GM06990 (cell line): ENCODE results near the gene SHC2.

ENCODE experiments used
- DNase-seq: peaks from one replicate; pipeline ENCODE4 v3.0.0-alpha.2; 2011; ENCODE audit not compliant: insufficient read length; ENCODE audit errors: extremely low read depth
- H3K27me3 ChIP-seq: replicated peaks from 2 replicates; pipeline ENCODE4 v1.6.0; 2011; ENCODE audit warnings: low read length; ENCODE audit not compliant: control insufficient read depth, insufficient read depth
- H3K36me3 ChIP-seq: 2 replicates; pipeline ENCODE4 v1.5.1; 2011; ENCODE audit warnings: low read length; ENCODE audit not compliant: control insufficient read depth, insufficient read depth
- H3K4me3 ChIP-seq: replicated peaks from 2 replicates; pipeline ENCODE4 v1.5.1; 2011; ENCODE audit warnings: low read depth, mild to moderate bottlenecking, control low read depth, low read length
- TF ChIP-seq, protein P1 (sequence below): IDR thresholded peaks from 2 replicates; pipeline ENCODE4 v1.5.1; 2011; ENCODE audit warnings: low read length, control low read depth, mild to moderate bottlenecking, inconsistent platforms; ENCODE audit not compliant: insufficient read depth, poor library complexity, severe bottlenecking

The SHC2 gene

DNA sequence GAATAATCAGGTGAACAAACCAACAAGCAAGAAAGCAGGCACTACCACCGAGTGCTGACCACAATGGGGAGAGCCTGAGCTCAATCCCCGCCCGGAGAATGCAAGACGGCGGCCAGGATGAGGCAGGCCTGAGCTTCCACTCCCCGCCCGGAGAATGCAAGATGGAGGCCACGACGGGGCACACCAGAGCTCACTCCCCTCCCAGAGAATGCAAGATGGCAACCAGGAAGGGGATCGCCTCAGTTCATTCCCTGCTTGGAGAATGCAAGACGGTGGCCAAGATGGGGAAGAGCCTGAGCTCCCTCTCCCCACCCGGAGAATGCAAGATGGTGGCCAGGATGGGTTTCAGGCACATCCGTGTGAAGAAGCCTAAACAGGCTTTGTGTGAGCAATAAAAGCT lies 91.6 kb downstream of the SHC2 start:
- no peak for DNase-seq
- TF ChIP-seq, protein P1, sequence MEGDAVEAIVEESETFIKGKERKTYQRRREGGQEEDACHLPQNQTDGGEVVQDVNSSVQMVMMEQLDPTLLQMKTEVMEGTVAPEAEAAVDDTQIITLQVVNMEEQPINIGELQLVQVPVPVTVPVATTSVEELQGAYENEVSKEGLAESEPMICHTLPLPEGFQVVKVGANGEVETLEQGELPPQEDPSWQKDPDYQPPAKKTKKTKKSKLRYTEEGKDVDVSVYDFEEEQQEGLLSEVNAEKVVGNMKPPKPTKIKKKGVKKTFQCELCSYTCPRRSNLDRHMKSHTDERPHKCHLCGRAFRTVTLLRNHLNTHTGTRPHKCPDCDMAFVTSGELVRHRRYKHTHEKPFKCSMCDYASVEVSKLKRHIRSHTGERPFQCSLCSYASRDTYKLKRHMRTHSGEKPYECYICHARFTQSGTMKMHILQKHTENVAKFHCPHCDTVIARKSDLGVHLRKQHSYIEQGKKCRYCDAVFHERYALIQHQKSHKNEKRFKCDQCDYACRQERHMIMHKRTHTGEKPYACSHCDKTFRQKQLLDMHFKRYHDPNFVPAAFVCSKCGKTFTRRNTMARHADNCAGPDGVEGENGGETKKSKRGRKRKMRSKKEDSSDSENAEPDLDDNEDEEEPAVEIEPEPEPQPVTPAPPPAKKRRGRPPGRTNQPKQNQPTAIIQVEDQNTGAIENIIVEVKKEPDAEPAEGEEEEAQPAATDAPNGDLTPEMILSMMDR: no peak
- Histone ChIP-seq H3K36me3 (no peaks in the 10 kb centered on the region), H3K27me3 (no peaks in the 10 kb centered on the region), H3K4me3 (no peak overlapping the region)

DNA sequence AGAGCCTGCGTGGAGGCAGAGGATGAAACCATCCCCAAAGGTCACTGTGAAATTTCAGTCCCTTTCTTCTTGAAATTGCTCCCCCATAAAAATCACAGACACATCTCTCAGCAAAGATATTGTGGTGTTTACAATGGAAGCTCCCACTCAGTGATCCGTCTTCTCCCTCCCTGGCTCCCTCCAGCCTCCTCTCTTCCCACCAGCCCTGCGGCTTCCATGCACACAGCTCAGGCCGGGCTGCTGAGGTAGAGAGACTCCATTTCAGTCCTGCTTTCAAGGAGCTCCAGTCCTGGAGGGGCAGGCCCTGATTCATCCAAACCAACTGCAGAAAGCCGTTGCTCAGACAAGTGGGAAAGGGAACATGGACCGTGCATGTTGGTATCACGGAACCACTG lies 92.2 kb downstream of the SHC2 start:
- TF ChIP-seq, protein P1: no peak
- no peaks in the 10 kb centered on the region for H3K27me3 ChIP-seq
- H3K4me3 ChIP-seq: no peak overlapping the region
- H3K36me3 ChIP-seq: no peaks in the 10 kb centered on the region
- no peak for DNase-seq

DNA sequence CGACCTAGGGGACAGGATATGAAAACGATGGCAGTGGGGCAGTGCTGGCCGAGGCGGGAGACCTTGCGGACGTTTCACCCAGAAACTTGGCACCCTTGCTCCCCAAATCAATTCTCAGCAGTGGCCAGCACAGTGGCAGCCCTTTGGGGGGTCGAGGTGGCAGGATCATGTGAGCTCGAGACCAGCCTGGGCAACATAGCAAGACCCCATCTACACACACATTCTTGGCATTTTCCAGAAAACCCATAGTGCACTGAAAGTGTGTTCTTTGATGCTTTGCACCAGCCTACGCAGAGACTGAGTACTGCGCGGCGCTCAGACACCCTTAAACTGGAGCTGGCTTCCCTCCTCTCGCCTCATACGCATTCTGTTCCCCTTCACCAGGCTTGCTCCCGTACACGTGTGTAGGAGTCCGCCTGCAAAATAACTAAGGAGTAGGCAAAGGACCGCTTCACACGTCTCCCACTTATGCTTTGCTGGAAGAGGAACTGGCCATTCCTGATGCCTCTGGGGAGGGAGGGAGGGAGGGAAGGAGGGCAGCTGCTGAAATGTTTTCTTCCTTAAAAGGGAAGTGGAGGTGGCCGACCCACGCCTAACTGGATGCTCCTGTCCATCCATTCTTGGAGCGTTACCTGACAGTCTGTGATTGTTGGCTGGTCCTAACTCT lies 92.7 kb downstream of the SHC2 start:
- TF ChIP-seq, protein P1: no peak
- H3K4me3 ChIP-seq: no peak overlapping the region
- no peaks in the 10 kb centered on the region for H3K36me3 ChIP-seq
- no peak for DNase-seq
- no peaks in the 10 kb centered on the region for H3K27me3 ChIP-seq

DNA sequence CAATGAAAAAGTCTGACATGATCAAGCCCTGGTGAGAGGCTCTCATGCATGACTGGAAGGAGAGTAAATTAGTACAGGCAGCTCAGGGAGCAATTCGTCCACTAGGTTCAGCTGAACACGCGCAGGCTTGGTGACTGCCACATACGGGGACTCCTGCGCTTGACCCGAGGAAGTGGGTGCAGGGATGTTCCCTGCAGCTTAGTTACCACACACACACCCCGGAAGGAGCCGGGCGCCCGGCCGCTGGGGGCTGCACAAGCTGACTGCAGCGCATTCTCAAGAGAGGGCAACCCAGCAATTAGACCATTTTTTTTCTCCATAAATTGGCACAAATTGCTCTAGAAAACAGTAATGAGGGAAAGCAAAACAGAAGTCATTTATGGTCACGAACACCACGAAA lies 93.3 kb downstream of the SHC2 start:
- no peak overlapping the region for H3K4me3 ChIP-seq
- no peaks in the 10 kb centered on the region for H3K27me3 ChIP-seq
- H3K36me3 ChIP-seq: no peaks in the 10 kb centered on the region
- no peak for DNase-seq
- TF ChIP-seq, protein P1: no peak

DNA sequence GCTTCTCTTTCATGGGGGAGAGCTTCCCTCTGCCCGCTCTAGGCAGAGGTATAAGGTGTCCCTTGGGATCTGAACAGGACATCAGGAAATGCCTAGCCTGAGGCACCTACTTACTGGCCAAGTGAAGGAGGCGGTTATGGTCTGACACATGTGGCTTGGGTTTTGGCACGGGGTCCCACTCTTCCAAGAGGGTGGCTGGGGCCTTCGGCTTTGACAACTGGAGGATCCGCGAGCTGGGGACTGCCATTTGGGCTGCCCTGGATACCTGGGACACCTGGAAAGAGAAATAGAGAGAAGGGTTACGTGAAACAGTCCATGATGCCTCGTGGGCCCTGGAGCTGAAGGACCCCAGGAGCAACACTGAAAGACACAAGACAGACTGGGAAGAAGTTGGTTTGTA lies 93.9 kb downstream of the SHC2 start:
- Histone ChIP-seq H3K36me3 (no peaks in the 10 kb centered on the region), H3K27me3 (no peaks in the 10 kb centered on the region), H3K4me3 (no peak overlapping the region)
- TF ChIP-seq, protein P1: no peak
- no peak for DNase-seq
